Osteoblast (primary cell): ENCODE measurements around the gene RNASE8. TPM values are rescaled to one million over a fixed set of nuclear protein-coding genes. Genes with fewer than 3 reads are reported as not detected.

Experiments used
- DNase-seq: peaks from one replicate; pipeline ENCODE4 v3.0.0; 2011; ENCODE audit warnings: low spot score, mixed read lengths; ENCODE audit not compliant: insufficient read length; ENCODE audit errors: missing footprints
- H2AFZ ChIP-seq: 2 replicates; pipeline ENCODE4 v1.6.0; 2011; ENCODE audit warnings: mild to moderate bottlenecking, low read length
- H3K27ac ChIP-seq: 2 replicates; pipeline ENCODE4 v1.5.1; 2011; ENCODE audit warnings: mild to moderate bottlenecking, low read depth, low read length, moderate library complexity
- H3K27me3 ChIP-seq: 2 replicates; pipeline ENCODE4 v1.6.0; 2012; ENCODE audit warnings: mild to moderate bottlenecking, control low read depth, inconsistent platforms, low read length, moderate library complexity; ENCODE audit not compliant: insufficient read depth
- H3K36me3 ChIP-seq: 2 replicates; pipeline ENCODE4 v1.5.1; 2011; ENCODE audit warnings: mild to moderate bottlenecking, low read length, control low read depth, moderate library complexity; ENCODE audit not compliant: insufficient read depth
- H3K4me1 ChIP-seq: 2 replicates; pipeline ENCODE4 v1.5.1; 2011; ENCODE audit warnings: mild to moderate bottlenecking, low read length, control low read depth, moderate library complexity; ENCODE audit not compliant: insufficient read depth
- H3K4me2 ChIP-seq: 2 replicates; pipeline ENCODE4 v1.6.0; 2011; ENCODE audit warnings: mild to moderate bottlenecking, low read length; ENCODE audit not compliant: insufficient read depth
- H3K4me3 ChIP-seq: fragments of 200-600 bp; sonication (generic); 3 replicates; pipeline ENCODE4 v1.5.1; 2012; ENCODE audit warnings: mild to moderate bottlenecking, low read length, inconsistent platforms; ENCODE audit not compliant: insufficient read depth
- H3K79me2 ChIP-seq: 2 replicates; pipeline ENCODE4 v1.6.0; 2012; ENCODE audit warnings: mild to moderate bottlenecking, low read length, control low read depth, inconsistent platforms; ENCODE audit not compliant: insufficient read depth
- H3K9me3 ChIP-seq: 2 replicates; pipeline ENCODE4 v1.5.1; 2011; ENCODE audit warnings: low read depth, low read length, control low read depth
- H4K20me1 ChIP-seq: 2 replicates; pipeline ENCODE4 v1.6.0; 2012; ENCODE audit warnings: mild to moderate bottlenecking, low read length, control low read depth; ENCODE audit not compliant: insufficient read depth
- CTCF ChIP-seq: IDR thresholded peaks from 2 replicates; pipeline ENCODE4 v1.5.1; 2011; ENCODE audit warnings: mild to moderate bottlenecking, low read depth, low read length, moderate library complexity; ENCODE audit errors: extremely low read depth
- total RNA-seq: library from RNA; depleted of rRNA; stranded (reverse); fragments of >200 nt; gene quantifications from 2 replicates; pipeline ENCODE4 v1.2.3, GENCODE V29; 2012

RNASE8 gene
- total RNA-seq, 1 donor, result not detected

GRCh38 chr14:21018781-21019180 lies 38.8 kb upstream of the RNASE8 start:
- Histone ChIP-seq H3K27ac (no peak overlapping the region), H3K4me3 (no peak overlapping the region), H3K4me2 (no peak overlapping the region), H3K9me3 (no peaks in the 10 kb centered on the region), H3K27me3 (peaks cover 39% of the 10 kb centered on the region), H4K20me1 (no peaks in the 10 kb centered on the region), H3K79me2 (no peaks in the 10 kb centered on the region), H3K36me3 (no peaks in the 10 kb centered on the region), H2AFZ (no peak overlapping the region), H3K4me1 (no peaks in the 10 kb centered on the region)
- no peak for TF ChIP-seq CTCF
- peak; percentile 36 for DNase-seq

- no peak for TF ChIP-seq CTCF
- Histone ChIP-seq H3K4me2 (no peak overlapping the region), H4K20me1 (no peaks in the 10 kb centered on the region), H3K79me2 (no peaks in the 10 kb centered on the region), H3K9me3 (no peaks in the 10 kb centered on the region), H2AFZ (no peak overlapping the region), H3K4me3 (no peak overlapping the region), H3K4me1 (no peaks in the 10 kb centered on the region), H3K27ac (no peak overlapping the region), H3K36me3 (no peaks in the 10 kb centered on the region), H3K27me3 (peaks cover 45% of the 10 kb centered on the region)
- no peak for DNase-seq
Observed at GRCh38 chr14:21019366-21019765, 38.3 kb upstream of the RNASE8 start.

GRCh38 chr14:21020977-21021545 lies 36.6 kb upstream of the RNASE8 start:
- peaks cover 56% of the 10 kb centered on the region for H3K27me3 ChIP-seq
- TF ChIP-seq CTCF, result no peak
- no peaks in the 10 kb centered on the region for H3K9me3 ChIP-seq
- no peak overlapping the region for H3K27ac ChIP-seq
- no peaks in the 10 kb centered on the region for H4K20me1 ChIP-seq
- no peak for DNase-seq
- H3K4me3 ChIP-seq, result no peak overlapping the region
- H2AFZ ChIP-seq, result no peak overlapping the region
- no peaks in the 10 kb centered on the region for H3K36me3 ChIP-seq
- H3K79me2 ChIP-seq, result no peaks in the 10 kb centered on the region
- no peaks in the 10 kb centered on the region for H3K4me1 ChIP-seq
- H3K4me2 ChIP-seq, result no peak overlapping the region

- Histone ChIP-seq H3K4me3 (no peak overlapping the region), H3K4me2 (no peak overlapping the region), H4K20me1 (no peaks in the 10 kb centered on the region), H3K36me3 (no peaks in the 10 kb centered on the region), H3K79me2 (no peaks in the 10 kb centered on the region), H3K4me1 (no peaks in the 10 kb centered on the region), H3K27me3 (peaks cover 66% of the 10 kb centered on the region), H2AFZ (no peak overlapping the region), H3K27ac (no peak overlapping the region), H3K9me3 (no peaks in the 10 kb centered on the region)
- DNase-seq, result peak; percentile 84
- TF ChIP-seq CTCF, result no peak
Observed at GRCh38 chr14:21022686-21023085, 34.9 kb upstream of the RNASE8 start.
